ENCODE results near the gene ZGRF1.

DNA sequence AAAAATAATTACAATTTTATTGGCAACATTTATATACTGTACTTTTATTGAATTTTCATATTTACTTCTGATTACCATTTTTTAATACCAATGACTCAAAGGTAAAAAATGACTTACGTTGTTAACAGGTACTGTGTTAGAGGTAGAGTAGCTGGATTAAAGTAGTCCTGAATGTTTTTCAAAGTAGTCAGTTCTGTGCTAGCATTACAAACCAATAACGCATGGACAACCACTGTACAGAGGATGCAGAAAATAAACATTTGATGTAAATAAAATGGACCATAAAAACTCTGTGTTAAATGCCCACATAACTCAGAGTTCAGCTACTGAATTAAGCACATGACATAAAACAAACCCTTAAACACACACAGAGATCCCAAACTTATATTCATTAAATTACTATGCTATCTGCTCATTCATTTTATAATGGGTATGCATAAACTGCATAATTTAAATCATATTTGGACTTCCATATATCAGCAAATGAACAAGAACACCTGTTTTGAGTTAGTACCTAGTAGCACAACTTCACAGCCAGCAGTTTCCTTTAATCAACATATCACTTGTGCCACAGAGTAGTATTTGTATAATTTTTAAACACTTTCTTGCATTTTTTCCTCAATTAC lies 74.3 kb downstream of the ZGRF1 start:
- TF ChIP-seq EZH2 (IDR thresholded peaks at IDR 0.05; ENCODE audit: borderline replicate concordance, low read length): no peak
- TF ChIP-seq, protein P1, sequence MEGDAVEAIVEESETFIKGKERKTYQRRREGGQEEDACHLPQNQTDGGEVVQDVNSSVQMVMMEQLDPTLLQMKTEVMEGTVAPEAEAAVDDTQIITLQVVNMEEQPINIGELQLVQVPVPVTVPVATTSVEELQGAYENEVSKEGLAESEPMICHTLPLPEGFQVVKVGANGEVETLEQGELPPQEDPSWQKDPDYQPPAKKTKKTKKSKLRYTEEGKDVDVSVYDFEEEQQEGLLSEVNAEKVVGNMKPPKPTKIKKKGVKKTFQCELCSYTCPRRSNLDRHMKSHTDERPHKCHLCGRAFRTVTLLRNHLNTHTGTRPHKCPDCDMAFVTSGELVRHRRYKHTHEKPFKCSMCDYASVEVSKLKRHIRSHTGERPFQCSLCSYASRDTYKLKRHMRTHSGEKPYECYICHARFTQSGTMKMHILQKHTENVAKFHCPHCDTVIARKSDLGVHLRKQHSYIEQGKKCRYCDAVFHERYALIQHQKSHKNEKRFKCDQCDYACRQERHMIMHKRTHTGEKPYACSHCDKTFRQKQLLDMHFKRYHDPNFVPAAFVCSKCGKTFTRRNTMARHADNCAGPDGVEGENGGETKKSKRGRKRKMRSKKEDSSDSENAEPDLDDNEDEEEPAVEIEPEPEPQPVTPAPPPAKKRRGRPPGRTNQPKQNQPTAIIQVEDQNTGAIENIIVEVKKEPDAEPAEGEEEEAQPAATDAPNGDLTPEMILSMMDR (conservative IDR thresholded peaks at IDR 0.05 in 1 of 2, IDR thresholded peaks at IDR 0.05 in 1 of 2; ENCODE audit: extremely low read depth in 1 of 2, insufficient read depth in 1 of 2, low read depth in 1 of 2, low read length in 2 of 2): no peak

Measured in mammary epithelial cell (primary cell).